GM12875 (cell line): ENCODE data around the gene STON2.

Experiments
- H3K4me3 ChIP-seq: one replicate; pipeline ENCODE4 v1.5.1; 2011; ENCODE audit warnings: low read depth, low read length, control low read depth
- TF ChIP-seq, protein P1 (sequence below): IDR thresholded peaks from 2 replicates; pipeline ENCODE4 v1.5.1; 2011; ENCODE audit warnings: low read depth, mild to moderate bottlenecking, control low read depth, inconsistent platforms, low read length, moderate library complexity, borderline replicate concordance; ENCODE audit not compliant: insufficient read depth

The STON2 gene

DNA sequence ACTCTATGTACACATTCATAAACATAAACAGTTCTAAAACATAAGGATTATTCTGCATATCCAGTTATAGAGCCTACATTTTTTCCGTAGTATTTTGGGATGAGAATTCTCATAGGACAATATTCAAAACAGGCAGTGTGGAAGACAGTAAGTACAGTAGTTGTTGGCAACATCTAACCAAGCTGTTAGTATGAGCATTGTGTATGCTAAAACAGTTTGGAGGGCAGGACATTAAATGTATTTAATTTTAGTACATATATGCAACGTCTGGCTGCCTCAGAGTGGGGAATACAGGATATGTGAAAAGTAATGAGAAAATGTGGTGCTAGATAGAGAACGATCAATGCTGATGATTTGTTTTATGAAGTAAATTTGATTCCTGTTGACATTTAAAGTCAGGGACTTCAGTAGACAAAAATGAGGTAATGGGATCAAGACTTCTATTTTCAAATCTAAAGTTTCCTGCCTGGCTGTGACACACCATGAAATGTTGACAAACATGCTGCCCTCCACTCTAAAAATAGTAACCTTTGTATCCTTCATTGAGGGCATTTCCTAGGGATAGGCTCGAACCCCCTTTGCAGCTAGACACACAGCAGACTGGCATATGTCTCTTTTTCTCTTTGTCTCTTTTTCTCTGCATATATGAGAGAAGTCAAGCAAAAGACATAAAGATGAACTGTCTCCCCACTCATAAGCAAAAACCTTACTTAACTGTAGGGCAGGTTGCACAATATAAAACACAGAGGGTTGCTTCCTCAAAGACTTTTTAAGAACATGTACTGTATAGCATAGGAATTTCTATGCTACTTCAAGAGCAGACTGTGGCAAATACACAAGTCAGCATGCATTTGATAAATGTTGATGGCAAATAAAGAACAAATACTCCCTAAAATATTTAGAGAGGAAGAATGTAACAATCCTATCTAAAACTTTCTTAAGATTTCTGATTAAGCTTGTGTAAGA lies 103.9 kb downstream of the STON2 start:
- H3K4me3 ChIP-seq, result no peak overlapping the region
- TF ChIP-seq, protein P1, sequence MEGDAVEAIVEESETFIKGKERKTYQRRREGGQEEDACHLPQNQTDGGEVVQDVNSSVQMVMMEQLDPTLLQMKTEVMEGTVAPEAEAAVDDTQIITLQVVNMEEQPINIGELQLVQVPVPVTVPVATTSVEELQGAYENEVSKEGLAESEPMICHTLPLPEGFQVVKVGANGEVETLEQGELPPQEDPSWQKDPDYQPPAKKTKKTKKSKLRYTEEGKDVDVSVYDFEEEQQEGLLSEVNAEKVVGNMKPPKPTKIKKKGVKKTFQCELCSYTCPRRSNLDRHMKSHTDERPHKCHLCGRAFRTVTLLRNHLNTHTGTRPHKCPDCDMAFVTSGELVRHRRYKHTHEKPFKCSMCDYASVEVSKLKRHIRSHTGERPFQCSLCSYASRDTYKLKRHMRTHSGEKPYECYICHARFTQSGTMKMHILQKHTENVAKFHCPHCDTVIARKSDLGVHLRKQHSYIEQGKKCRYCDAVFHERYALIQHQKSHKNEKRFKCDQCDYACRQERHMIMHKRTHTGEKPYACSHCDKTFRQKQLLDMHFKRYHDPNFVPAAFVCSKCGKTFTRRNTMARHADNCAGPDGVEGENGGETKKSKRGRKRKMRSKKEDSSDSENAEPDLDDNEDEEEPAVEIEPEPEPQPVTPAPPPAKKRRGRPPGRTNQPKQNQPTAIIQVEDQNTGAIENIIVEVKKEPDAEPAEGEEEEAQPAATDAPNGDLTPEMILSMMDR, result no peak

DNA sequence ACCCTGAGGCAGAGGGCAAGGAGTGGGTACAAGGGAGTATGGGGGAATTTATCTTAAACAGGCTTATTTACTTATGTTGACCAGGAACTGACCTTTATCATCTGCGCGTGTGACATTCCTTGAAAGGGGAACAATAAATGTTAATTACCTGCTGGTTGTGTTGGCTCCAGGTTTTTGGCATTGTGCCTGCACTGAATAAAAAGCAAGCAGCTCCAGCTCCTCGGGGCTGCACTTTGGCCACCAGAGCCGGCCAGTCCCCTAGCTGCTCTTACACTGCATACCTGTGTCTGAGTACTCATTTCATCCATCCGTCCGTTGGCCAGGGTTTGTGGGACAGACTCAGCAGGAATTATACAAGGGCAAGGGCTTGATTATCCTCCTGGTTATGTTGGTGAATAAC lies 110.6 kb downstream of the STON2 start:
- TF ChIP-seq, protein P1, result no peak
- no peak overlapping the region for H3K4me3 ChIP-seq

DNA sequence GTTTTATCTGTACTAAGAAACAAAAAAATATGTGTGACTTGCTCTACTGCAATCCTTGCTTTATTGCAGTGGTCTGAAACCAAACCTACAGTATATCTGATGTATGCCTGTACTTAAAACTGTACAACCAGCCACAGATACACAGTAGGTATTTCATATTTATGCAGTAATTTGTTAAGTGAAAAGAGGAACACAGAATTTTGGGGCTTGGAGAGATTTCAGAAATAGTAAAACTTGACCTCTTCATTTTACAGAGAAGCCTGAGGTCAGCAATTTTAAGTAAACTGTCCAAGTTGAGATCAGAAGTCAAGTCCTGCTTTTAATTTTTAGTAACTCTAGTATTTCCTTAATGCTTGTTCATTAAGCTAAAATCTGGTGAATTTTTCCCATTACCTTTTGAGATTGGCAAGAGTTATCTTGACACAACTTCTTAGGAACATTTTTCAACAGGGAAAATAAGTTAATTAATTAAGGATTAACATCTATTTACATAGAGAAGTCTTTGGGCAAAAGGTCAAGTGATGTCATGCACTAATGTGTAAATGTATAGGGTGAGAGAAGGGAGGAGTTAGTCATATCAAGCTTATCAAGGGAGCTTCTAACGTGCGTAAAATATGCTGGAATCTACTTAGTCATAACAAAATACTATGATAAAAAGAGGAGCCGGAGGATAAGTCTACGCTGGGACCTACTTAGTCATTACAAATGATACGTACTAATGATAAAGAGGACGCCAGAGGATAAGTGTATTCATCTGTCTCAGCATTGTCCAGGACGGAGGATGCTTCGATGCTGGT lies 113.4 kb downstream of the STON2 start:
- TF ChIP-seq, protein P1, result no peak

DNA sequence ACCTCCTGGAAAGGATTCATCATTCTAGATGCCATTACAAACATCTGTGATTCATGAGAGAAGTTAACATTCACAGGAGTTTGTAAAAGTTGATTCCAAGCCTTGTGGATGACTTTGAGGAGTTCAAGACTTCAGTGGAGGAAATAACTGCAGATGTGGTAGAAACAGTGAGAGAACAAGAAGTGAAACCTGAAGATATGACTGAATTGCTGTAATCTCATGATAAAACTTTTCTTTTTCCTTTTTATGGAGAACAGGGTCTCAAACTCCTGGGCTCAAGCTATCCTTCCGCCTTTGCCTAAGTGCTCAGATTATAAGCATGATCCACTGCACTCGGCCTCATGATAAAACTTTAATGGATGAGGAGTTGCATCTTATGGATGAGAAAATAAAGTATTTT lies 114.9 kb downstream of the STON2 start:
- H3K4me3 ChIP-seq, result no peak overlapping the region
- TF ChIP-seq, protein P1, result no peak

More for the DNA sequence above, 113.4 kb downstream of the STON2 start:
- no peak overlapping the region for H3K4me3 ChIP-seq

DNA sequence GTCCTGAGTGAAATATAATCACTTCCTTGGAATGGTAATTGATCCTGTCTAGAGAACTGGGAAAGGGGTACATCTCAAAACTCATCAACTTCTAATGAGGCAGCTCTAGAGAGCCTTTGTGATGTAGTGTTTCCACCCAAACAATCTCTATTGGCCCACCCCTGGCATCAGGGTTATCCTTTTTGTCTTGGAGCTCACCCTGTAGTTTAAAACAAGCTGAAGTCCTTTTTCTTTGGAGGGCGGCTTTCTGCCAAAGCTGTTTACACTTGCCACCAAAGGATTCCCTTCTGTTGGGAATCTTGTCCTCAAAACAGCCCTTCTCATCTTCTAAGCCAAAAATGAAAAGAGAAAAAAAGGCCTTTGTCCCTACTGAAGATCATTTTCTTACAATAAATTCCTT lies 118.8 kb downstream of the STON2 start:
- H3K4me3 ChIP-seq, result no peak overlapping the region
- TF ChIP-seq, protein P1, result no peak

DNA sequence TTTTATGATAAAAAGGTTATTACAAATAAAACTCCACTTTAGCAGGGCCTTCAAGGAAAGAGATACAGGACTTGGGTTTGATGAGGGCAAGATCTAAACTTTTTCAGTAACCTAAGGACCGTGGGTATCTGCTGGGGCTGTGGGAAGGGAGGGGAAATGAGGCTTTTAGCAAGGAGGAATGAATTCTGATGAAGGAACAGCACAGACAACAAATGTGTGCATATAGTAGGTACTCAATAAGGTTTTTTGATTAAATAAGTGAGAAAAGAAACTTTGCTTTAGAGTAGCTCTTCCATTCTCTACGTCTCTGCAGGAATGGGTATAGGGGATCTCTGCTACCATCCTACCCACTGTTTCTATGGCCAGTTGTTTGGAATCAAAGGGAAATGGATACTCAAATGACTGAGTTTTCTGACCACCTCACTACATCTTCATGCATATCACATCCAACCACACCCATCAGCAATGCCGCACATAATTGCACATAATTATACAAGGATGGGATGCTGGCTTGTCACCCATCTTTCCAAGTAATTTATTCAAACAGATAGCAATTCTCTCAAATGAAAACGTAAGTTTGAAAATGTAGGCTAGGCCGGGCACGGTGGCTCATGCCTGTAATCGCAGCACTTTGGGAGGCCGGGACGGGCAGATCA lies 119.9 kb downstream of the STON2 start:
- H3K4me3 ChIP-seq, result no peak overlapping the region
- TF ChIP-seq, protein P1, result no peak
